Measurements from ENCODE around the gene PNLIPRP1.

PNLIPRP1 gene

DNA sequence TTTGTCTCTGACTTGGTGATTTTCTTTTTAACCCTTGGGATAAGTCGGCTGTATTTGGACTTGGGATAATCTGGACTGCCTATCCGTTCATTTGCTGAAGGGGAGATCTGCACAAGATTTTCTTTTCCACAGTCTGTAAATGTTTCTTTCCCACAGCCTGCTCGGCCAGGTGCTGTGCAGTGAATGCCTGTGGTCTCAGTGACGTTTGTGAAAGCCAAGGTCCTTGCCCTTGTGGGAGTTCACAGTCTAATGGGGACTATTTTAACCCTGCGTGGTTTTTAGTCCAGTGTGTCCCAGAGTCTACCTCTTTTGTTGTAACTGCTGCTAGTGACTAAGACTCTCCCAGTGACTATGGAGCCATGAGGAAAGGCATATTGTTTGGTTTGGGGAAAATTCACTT lies 36.1 kb upstream of the PNLIPRP1 start:
- TF ChIP-seq, protein P1, sequence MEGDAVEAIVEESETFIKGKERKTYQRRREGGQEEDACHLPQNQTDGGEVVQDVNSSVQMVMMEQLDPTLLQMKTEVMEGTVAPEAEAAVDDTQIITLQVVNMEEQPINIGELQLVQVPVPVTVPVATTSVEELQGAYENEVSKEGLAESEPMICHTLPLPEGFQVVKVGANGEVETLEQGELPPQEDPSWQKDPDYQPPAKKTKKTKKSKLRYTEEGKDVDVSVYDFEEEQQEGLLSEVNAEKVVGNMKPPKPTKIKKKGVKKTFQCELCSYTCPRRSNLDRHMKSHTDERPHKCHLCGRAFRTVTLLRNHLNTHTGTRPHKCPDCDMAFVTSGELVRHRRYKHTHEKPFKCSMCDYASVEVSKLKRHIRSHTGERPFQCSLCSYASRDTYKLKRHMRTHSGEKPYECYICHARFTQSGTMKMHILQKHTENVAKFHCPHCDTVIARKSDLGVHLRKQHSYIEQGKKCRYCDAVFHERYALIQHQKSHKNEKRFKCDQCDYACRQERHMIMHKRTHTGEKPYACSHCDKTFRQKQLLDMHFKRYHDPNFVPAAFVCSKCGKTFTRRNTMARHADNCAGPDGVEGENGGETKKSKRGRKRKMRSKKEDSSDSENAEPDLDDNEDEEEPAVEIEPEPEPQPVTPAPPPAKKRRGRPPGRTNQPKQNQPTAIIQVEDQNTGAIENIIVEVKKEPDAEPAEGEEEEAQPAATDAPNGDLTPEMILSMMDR (conservative IDR thresholded peaks at IDR 0.05; ENCODE audit: low read depth), result no peak
- no peak overlapping the region for H3K27ac ChIP-seq
- ChIA-PET CTCF (no interaction called here), POLR2A (ENCODE audit: low non-redundant PET) (no interaction called here)
- DNase-seq (ENCODE audit: low spot score), result no peak

DNA sequence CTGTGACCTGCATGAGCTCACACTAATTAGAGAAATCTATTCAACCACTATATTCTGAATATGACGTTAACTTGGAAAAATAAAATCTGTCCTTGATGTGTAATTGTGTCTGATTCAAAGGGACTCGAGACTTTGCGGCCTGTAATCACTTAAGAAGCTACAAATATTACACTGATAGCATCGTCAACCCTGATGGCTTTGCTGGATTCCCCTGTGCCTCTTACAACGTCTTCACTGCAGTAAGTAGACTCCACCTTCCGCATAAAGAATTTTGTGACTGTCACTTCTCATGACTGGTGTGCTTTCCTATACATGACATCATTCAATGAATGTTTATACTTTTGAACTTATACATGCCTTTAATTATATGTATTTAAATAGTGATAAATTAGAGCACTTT lies 34.9 kb upstream of the PNLIPRP1 start:
- ChIA-PET POLR2A (ENCODE audit: low non-redundant PET) (no interaction called here), CTCF (no interaction called here)

DNA sequence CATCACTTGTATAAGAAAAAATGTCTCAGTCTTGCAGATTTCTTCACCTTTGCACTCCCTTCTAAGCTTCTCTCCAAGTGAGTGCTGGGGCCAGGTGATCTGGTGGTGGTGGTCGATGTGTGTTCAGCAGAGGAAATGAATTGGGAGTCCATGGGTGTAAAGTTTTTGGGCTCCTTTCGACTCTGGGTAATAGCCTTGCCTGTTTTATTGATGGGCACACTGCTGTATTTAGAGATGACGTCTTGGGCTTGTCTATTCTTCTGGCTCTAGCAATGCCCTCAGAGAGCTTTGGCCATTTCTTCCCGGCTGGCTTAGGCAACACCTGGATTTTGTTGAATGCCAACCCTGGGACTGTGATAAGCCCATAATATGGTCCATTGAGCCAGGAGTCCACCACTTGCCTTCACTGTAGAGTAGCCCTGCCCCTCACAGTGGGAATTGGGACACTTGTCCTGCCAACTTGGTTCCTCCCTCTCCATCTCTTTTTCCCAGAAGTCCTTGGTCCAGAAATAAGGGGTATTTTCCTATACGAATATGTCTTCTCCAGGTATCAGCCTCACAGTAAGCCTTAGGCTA lies 33.4 kb upstream of the PNLIPRP1 start:
- ChIA-PET CTCF (interaction anchor here (0.6 kb wide), 1 partner anchor 1367 kb away, joined by 4 read pairs; no protein-coding TSS in a partner anchor), POLR2A (ENCODE audit: low non-redundant PET) (no interaction called here)
- no peak overlapping the region for H3K27ac ChIP-seq
- no peak for DNase-seq (ENCODE audit: low spot score)
- TF ChIP-seq, protein P1 (conservative IDR thresholded peaks at IDR 0.05; ENCODE audit: low read depth), result no peak

More for the DNA sequence above, 34.9 kb upstream of the PNLIPRP1 start:
- H3K27ac ChIP-seq, result no peak overlapping the region
- TF ChIP-seq, protein P1 (conservative IDR thresholded peaks at IDR 0.05; ENCODE audit: low read depth), result no peak
- DNase-seq (ENCODE audit: low spot score), result no peak

DNA sequence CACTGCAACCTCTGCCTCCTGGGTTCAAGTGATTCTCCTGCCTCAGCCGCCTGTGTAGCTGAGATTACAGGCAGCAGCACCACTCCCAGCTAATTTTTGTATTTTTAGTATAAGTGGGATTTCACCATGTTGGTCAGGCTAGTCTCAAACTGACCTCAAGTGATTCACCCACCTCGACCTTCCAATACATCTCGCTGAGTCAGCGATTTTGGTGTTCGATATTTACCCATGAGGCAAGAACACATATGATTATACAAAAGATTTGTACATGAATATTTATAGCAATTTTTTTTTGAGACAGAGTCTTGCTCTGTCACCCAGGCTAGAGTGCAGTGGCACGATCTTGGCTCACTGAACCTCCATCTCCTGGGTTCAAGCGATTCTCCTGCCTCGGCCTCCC lies 25.2 kb upstream of the PNLIPRP1 start:
- DNase-seq (ENCODE audit: low spot score), result no peak
- no peak overlapping the region for H3K27ac ChIP-seq
- TF ChIP-seq, protein P1 (conservative IDR thresholded peaks at IDR 0.05; ENCODE audit: low read depth), result no peak
- CTCF ChIA-PET, result interaction anchor here (0.7 kb wide), 1 partner anchor 180 kb away, joined by 3 read pairs; no protein-coding TSS in a partner anchor
- POLR2A ChIA-PET (ENCODE audit: low non-redundant PET), result interaction anchor here (0.7 kb wide), 1 partner anchor 125 kb away, joined by 6 read pairs; no protein-coding TSS in a partner anchor

DNA sequence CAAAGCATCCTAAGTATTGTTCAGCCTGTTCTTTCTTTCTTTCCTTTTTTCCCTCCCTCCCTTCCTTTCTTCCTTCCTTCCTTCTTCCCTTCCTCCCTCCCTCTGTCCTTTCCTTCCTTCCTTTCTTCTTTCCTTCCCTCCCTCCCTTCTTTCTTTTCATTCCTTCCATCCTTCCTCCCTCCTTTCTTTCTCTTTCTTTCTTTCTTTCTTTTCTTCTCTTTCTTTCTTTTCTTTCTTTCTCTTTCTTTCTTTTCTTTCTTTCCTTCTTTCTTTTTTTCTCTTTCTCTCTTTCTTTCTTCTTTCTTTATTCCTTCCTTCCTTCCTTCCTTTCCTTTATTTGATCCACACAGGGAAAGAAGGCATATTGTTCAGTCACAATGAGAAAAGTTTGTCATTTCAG lies 23.8 kb upstream of the PNLIPRP1 start:
- no peak for DNase-seq (ENCODE audit: low spot score)
- TF ChIP-seq, protein P1 (conservative IDR thresholded peaks at IDR 0.05; ENCODE audit: low read depth), result no peak
- POLR2A ChIA-PET (ENCODE audit: low non-redundant PET), result no interaction called here
- CTCF ChIA-PET, result no interaction called here
- no peak overlapping the region for H3K27ac ChIP-seq

DNA sequence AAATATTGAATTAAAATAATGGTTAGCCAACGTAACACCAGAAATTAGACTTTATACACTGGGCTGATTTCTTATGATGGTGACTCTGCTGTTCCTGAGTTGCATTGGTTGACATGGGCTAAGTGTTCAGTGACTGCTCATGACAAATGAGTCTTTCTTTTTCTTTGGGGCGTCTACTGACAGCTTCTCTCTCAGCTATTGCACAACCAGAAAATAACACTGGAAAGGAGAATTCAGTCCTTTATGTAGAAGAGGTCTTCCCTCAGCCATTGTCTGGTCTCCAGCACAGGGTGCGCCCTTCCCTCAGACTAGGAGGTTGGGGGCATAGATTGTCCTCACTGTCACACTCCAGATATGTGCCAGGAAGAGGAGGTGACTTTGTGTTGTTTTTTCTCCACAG lies 23.4 kb upstream of the PNLIPRP1 start:
- TF ChIP-seq, protein P1 (conservative IDR thresholded peaks at IDR 0.05; ENCODE audit: low read depth), result no peak
- no peak overlapping the region for H3K27ac ChIP-seq
- ChIA-PET POLR2A (ENCODE audit: low non-redundant PET) (no interaction called here), CTCF (no interaction called here)
- no peak for DNase-seq (ENCODE audit: low spot score)
